Neural cell (in vitro differentiated cells): ENCODE results near the gene SCYL3.

Experiments used
- EP300 ChIP-seq: fragments of 450-650 bp; conservative IDR thresholded peaks from 2 replicates; pipeline ENCODE4 v1.6.1; 2014; ENCODE audit warnings: antibody characterized with exemption, mild to moderate bottlenecking, moderate library complexity; ENCODE audit not compliant: poor library complexity, severe bottlenecking
- EZH2 ChIP-seq: fragments of 200-600, 300-800 bp; shearing (Covaris generic), sonication (generic); IDR thresholded peaks from 2 replicates; pipeline ENCODE4 v1.6.1; 2014; ENCODE audit warnings: antibody characterized with exemption, low read length, borderline replicate concordance, mild to moderate bottlenecking; ENCODE audit not compliant: insufficient read depth, poor library complexity, severe bottlenecking
- MXI1 ChIP-seq: fragments of 450-650 bp; conservative IDR thresholded peaks from 2 replicates; pipeline ENCODE4 v1.6.1; 2014; ENCODE audit warnings: antibody characterized with exemption, mild to moderate bottlenecking; ENCODE audit not compliant: poor library complexity, severe bottlenecking
- POLR2AphosphoS5 ChIP-seq: IDR thresholded peaks from 2 replicates; pipeline ENCODE4 v1.6.1; 2012
- RAD21 ChIP-seq: fragments of 450-650 bp; conservative IDR thresholded peaks from 2 replicates; pipeline ENCODE4 v1.6.1; 2014; ENCODE audit warnings: antibody characterized with exemption, mild to moderate bottlenecking, moderate library complexity
- SMC3 ChIP-seq: fragments of 450-650 bp; conservative IDR thresholded peaks from 2 replicates; pipeline ENCODE4 v1.6.1; 2014; ENCODE audit warnings: antibody characterized with exemption, mild to moderate bottlenecking, moderate library complexity; ENCODE audit not compliant: poor library complexity
- TAF1 ChIP-seq: IDR thresholded peaks from 2 replicates; pipeline ENCODE4 v1.6.1; 2012; ENCODE audit warnings: low read depth
- TF ChIP-seq, protein P1 (sequence below): IDR thresholded peaks from 2 replicates; pipeline ENCODE4 v1.6.1; 2012; ENCODE audit warnings: borderline replicate concordance
- TF ChIP-seq, protein P2 (sequence below): fragments of 450-650 bp; IDR thresholded peaks from 2 replicates; pipeline ENCODE4 v1.5.1; 2014; ENCODE audit warnings: antibody characterized with exemption, mild to moderate bottlenecking, moderate library complexity; ENCODE audit not compliant: poor library complexity, severe bottlenecking

DNA sequence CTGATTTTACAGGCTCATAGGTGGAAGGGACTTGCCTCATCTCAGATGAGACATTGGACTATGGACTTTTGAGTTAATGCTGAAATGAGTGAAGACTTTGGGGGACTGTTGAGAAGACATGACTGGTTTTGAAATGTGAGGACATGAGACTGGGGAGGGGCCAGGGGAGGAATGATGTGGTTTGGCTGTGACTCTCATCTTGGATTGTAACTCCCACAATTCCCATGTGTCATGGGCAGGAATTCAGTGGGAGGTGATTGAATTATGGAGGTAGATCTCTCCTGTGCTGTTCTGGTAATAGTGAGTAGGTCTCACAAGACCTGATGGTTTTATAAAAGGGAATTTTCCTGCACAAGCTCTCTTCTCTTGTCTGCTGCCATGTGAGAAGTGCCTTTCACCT is 20.8 kb downstream of the SCYL3 start:
- TF ChIP-seq MXI1 = no peak
- no peak for TF ChIP-seq POLR2AphosphoS5
- TF ChIP-seq, protein P1, sequence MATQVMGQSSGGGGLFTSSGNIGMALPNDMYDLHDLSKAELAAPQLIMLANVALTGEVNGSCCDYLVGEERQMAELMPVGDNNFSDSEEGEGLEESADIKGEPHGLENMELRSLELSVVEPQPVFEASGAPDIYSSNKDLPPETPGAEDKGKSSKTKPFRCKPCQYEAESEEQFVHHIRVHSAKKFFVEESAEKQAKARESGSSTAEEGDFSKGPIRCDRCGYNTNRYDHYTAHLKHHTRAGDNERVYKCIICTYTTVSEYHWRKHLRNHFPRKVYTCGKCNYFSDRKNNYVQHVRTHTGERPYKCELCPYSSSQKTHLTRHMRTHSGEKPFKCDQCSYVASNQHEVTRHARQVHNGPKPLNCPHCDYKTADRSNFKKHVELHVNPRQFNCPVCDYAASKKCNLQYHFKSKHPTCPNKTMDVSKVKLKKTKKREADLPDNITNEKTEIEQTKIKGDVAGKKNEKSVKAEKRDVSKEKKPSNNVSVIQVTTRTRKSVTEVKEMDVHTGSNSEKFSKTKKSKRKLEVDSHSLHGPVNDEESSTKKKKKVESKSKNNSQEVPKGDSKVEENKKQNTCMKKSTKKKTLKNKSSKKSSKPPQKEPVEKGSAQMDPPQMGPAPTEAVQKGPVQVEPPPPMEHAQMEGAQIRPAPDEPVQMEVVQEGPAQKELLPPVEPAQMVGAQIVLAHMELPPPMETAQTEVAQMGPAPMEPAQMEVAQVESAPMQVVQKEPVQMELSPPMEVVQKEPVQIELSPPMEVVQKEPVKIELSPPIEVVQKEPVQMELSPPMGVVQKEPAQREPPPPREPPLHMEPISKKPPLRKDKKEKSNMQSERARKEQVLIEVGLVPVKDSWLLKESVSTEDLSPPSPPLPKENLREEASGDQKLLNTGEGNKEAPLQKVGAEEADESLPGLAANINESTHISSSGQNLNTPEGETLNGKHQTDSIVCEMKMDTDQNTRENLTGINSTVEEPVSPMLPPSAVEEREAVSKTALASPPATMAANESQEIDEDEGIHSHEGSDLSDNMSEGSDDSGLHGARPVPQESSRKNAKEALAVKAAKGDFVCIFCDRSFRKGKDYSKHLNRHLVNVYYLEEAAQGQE = no peak
- TF ChIP-seq TAF1 = no peak
- TF ChIP-seq, protein P2, sequence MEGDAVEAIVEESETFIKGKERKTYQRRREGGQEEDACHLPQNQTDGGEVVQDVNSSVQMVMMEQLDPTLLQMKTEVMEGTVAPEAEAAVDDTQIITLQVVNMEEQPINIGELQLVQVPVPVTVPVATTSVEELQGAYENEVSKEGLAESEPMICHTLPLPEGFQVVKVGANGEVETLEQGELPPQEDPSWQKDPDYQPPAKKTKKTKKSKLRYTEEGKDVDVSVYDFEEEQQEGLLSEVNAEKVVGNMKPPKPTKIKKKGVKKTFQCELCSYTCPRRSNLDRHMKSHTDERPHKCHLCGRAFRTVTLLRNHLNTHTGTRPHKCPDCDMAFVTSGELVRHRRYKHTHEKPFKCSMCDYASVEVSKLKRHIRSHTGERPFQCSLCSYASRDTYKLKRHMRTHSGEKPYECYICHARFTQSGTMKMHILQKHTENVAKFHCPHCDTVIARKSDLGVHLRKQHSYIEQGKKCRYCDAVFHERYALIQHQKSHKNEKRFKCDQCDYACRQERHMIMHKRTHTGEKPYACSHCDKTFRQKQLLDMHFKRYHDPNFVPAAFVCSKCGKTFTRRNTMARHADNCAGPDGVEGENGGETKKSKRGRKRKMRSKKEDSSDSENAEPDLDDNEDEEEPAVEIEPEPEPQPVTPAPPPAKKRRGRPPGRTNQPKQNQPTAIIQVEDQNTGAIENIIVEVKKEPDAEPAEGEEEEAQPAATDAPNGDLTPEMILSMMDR = no peak
- TF ChIP-seq EP300 = no peak
- TF ChIP-seq SMC3 = no peak
- TF ChIP-seq RAD21 = no peak
- no peak for TF ChIP-seq EZH2
